GM19035 (cell line): ENCODE measurements around the gene TAS2R38.
"Not testable (repeated sequence)": the region's sequence is repeated elsewhere in the genome, so short reads cannot be mapped to it uniquely, and the experiment has no call there.

Source experiments
- ATAC-seq: cut with Tn5 transposase; IDR thresholded peaks from one replicate; pipeline ENCODE4 v1.9.1; 2021; ENCODE audit not compliant: unreplicated experiment

Gene TAS2R38

GRCh38 chr7:141973673-141974072 lies at the start of gene TAS2R38:
TSS of gene TAS2R38 (minus strand) at chr7:141973773. CDS start at chr7:141973689, 84 bp downstream.
- no peak for ATAC-seq

- no peak for ATAC-seq
Measured at GRCh38 chr7:142018154-142018553, 44.6 kb upstream of the TAS2R38 start.

GRCh38 chr7:142017451-142017850 lies 43.9 kb upstream of the TAS2R38 start:
- ATAC-seq, result no peak

- ATAC-seq, result no peak
Measured at GRCh38 chr7:142012825-142013511, 39.4 kb upstream of the TAS2R38 start.

GRCh38 chr7:142010952-142011548 lies 37.5 kb upstream of the TAS2R38 start:
- ATAC-seq, result no peak

GRCh38 chr7:142009187-142009586 lies 35.6 kb upstream of the TAS2R38 start:
- no peak for ATAC-seq

- ATAC-seq, result no peak
Measured at GRCh38 chr7:142006577-142006976, 33.0 kb upstream of the TAS2R38 start.

GRCh38 chr7:142002179-142002578 lies 28.6 kb upstream of the TAS2R38 start:
- ATAC-seq, result no peak

- no peak for ATAC-seq
Measured at GRCh38 chr7:142001163-142001874, 27.7 kb upstream of the TAS2R38 start.

GRCh38 chr7:142000244-142000643 lies 26.7 kb upstream of the TAS2R38 start:
- ATAC-seq, result no peak

- no peak for ATAC-seq
Measured at GRCh38 chr7:141999058-141999623, 25.6 kb upstream of the TAS2R38 start.

- no peak for ATAC-seq
Measured at GRCh38 chr7:141993354-141993753, 19.8 kb upstream of the TAS2R38 start.

GRCh38 chr7:141992688-141993087 lies 19.1 kb upstream of the TAS2R38 start:
- no peak for ATAC-seq

- ATAC-seq, result no peak
Measured at GRCh38 chr7:141992156-141992555, 18.6 kb upstream of the TAS2R38 start.

GRCh38 chr7:141991140-141991539 lies 17.6 kb upstream of the TAS2R38 start:
- ATAC-seq, result no peak

GRCh38 chr7:141990011-141990725 lies 16.6 kb upstream of the TAS2R38 start:
- ATAC-seq, result no peak

- not testable (repeated sequence) for ATAC-seq
Measured at GRCh38 chr7:141987803-141988202, 14.2 kb upstream of the TAS2R38 start.

- no peak for ATAC-seq
Measured at GRCh38 chr7:141986923-141987322, 13.3 kb upstream of the TAS2R38 start.

GRCh38 chr7:141985926-141986325 lies 12.4 kb upstream of the TAS2R38 start:
- not testable (repeated sequence) for ATAC-seq

- ATAC-seq, result no peak
Measured at GRCh38 chr7:141979568-141979967, 6.0 kb upstream of the TAS2R38 start.

GRCh38 chr7:141978351-141978750 lies 4.8 kb upstream of the TAS2R38 start:
- no peak for ATAC-seq
